Loucy (cell line): ENCODE data around the gene BEND5.

ENCODE experiments used
- H2AFZ ChIP-seq: fragments of 200-600 bp; sonication (generic); 2 replicates; pipeline ENCODE4 v1.6.0; 2016; ENCODE audit warnings: antibody characterized with exemption, mild to moderate bottlenecking, low read length, moderate library complexity
- H3F3A ChIP-seq: fragments of 200-600 bp; 2 replicates; pipeline ENCODE4 v1.6.0; 2016; ENCODE audit warnings: antibody characterized with exemption, low read depth, mild to moderate bottlenecking
- H3K27me3 ChIP-seq: fragments of 200-600 bp; sonication (generic); 2 replicates; pipeline ENCODE4 v1.6.1; 2014; ENCODE audit warnings: low read length, mild to moderate bottlenecking; ENCODE audit not compliant: insufficient read depth, poor library complexity, severe bottlenecking
- H3K36me3 ChIP-seq: fragments of 200-600 bp; sonication (generic); 2 replicates; pipeline ENCODE4 v1.6.1; 2016; ENCODE audit warnings: low read length; ENCODE audit not compliant: insufficient read depth
- H3K4me1 ChIP-seq: fragments of 200-600 bp; sonication (generic); 2 replicates; pipeline ENCODE4 v1.5.1; 2014; ENCODE audit warnings: low read length, mild to moderate bottlenecking; ENCODE audit not compliant: insufficient read depth, poor library complexity, severe bottlenecking
- H3K4me2 ChIP-seq: fragments of 200-600 bp; sonication (generic); 2 replicates; pipeline ENCODE4 v1.6.0; 2014; ENCODE audit warnings: antibody characterized with exemption, low read length, low read depth, mild to moderate bottlenecking; ENCODE audit not compliant: poor library complexity, severe bottlenecking
- H3K4me3 ChIP-seq: fragments of 200-600 bp; sonication (generic); 2 replicates; pipeline ENCODE4 v1.5.1; 2014; ENCODE audit warnings: low read length, mild to moderate bottlenecking, mixed read lengths; ENCODE audit not compliant: poor library complexity, severe bottlenecking
- H3K79me2 ChIP-seq: fragments of 200-600 bp; sonication (generic); 2 replicates; pipeline ENCODE4 v1.6.1; 2014; ENCODE audit warnings: low read length; ENCODE audit not compliant: insufficient read depth
- H3K9ac ChIP-seq: fragments of 200-600 bp; sonication (generic); 2 replicates; pipeline ENCODE4 v1.6.0; 2014; ENCODE audit warnings: mild to moderate bottlenecking, low read depth, low read length, moderate library complexity; ENCODE audit not compliant: poor library complexity, severe bottlenecking
- H3K9me2 ChIP-seq: fragments of 200-600 bp; sonication (generic); replicated peaks from 2 replicates; pipeline ENCODE4 v1.6.1; 2016; ENCODE audit warnings: low read depth, low read length, mixed read lengths
- H3K9me3 ChIP-seq: fragments of 200-600 bp; sonication (generic); 2 replicates; pipeline ENCODE4 v1.6.1; 2014; ENCODE audit warnings: mild to moderate bottlenecking, antibody characterized with exemption, low read length, low read depth; ENCODE audit not compliant: insufficient read depth
- H4K20me1 ChIP-seq: fragments of 200-600 bp; sonication (generic); 2 replicates; pipeline ENCODE4 v1.6.0; 2014; ENCODE audit warnings: antibody characterized with exemption, low read length, mild to moderate bottlenecking; ENCODE audit not compliant: insufficient read depth, poor library complexity, severe bottlenecking
- EZH2phosphoT487 ChIP-seq: fragments of 200-600 bp; IDR thresholded peaks from 2 replicates; pipeline ENCODE4 v1.6.1; 2018; ENCODE audit warnings: antibody characterized with exemption, mild to moderate bottlenecking, moderate library complexity, borderline replicate concordance
- TF ChIP-seq, protein P1 (sequence below): fragments of 200-600 bp; sonication (generic); conservative IDR thresholded peaks from 2 replicates; pipeline ENCODE4 v1.5.1; 2014; ENCODE audit warnings: mild to moderate bottlenecking, antibody characterized with exemption, low read length

Gene BEND5

DNA sequence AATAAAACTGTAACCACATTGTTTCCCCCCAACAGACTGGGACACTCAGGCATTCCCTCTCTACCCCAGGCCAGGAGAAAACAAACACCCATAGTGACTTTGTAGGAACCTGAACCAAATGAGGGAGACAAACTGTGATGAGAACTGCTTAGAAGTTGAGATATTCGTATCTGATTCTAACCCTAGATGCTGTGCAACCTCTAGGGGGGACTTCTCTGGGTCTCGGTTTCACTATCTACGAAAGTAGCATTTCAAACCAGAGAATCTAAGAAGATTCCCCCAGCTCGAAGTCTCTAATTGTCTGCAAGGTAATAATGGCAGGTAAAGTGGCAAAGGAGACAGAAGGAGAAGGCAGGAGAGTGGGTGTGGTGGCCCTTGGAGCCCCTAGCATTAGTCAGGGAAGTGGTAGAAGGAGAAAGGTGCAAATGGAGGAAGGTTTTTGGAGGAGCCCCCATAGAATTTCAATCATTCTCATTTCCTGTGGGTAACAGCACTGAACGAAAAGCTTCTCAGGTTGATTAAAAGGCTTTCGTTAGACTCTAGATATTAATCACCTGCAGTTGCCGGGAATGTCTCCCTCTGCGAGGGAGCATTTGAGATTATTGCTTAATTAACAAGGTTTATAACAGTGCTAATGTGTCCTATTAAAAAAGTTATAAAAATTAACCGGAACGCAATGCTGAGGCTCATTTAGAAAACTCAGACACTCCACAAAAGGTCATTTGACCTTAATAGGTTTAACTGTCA, 46.4 kb downstream of the BEND5 start:
- Histone ChIP-seq H2AFZ (no peak overlapping the region), H3K4me1 (no peaks in the 10 kb centered on the region), H3K9me3 (no peaks in the 10 kb centered on the region), H3K36me3 (peaks cover 89% of the 10 kb centered on the region; the same call in 1 of the 2 replicates), H4K20me1 (peaks cover 3% of the 10 kb centered on the region), H3K4me3 (no peak overlapping the region), H3K27me3 (no peaks in the 10 kb centered on the region), H3K79me2 (no peaks in the 10 kb centered on the region), H3K4me2 (no peak overlapping the region), H3F3A (no peaks in the 10 kb centered on the region), H3K9ac (no peak overlapping the region), H3K9me2 (no peaks in the 10 kb centered on the region)
- TF ChIP-seq EZH2phosphoT487: no peak
- TF ChIP-seq, protein P1, sequence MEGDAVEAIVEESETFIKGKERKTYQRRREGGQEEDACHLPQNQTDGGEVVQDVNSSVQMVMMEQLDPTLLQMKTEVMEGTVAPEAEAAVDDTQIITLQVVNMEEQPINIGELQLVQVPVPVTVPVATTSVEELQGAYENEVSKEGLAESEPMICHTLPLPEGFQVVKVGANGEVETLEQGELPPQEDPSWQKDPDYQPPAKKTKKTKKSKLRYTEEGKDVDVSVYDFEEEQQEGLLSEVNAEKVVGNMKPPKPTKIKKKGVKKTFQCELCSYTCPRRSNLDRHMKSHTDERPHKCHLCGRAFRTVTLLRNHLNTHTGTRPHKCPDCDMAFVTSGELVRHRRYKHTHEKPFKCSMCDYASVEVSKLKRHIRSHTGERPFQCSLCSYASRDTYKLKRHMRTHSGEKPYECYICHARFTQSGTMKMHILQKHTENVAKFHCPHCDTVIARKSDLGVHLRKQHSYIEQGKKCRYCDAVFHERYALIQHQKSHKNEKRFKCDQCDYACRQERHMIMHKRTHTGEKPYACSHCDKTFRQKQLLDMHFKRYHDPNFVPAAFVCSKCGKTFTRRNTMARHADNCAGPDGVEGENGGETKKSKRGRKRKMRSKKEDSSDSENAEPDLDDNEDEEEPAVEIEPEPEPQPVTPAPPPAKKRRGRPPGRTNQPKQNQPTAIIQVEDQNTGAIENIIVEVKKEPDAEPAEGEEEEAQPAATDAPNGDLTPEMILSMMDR: no peak

DNA sequence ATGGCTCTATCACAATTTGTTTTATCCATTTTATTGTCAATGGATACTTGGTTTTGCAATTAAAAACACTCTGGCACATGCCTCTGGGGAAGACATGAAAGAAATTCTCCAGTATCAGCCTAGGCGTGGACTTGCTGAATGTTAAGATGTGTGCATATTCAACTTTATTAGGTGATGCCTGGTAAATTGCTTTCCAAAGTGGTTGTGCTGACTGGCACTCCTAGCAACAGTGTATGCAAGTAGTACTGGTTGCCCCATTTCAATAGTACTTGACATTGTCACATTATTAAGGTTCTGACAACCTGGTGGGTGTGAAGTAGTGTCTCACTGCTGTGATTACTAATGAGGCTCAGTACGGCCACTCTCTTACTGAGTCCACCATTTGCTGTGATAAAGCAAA, 48.1 kb downstream of the BEND5 start:
- Histone ChIP-seq H3K4me2 (no peak overlapping the region), H3K9me3 (no peaks in the 10 kb centered on the region), H3F3A (no peaks in the 10 kb centered on the region), H3K4me3 (no peak overlapping the region), H3K9me2 (no peaks in the 10 kb centered on the region), H3K4me1 (no peaks in the 10 kb centered on the region), H3K36me3 (peaks cover 71% of the 10 kb centered on the region; the same call in 1 of the 2 replicates), H3K9ac (no peak overlapping the region), H2AFZ (no peak overlapping the region), H3K27me3 (no peaks in the 10 kb centered on the region), H4K20me1 (peaks cover 3% of the 10 kb centered on the region), H3K79me2 (no peaks in the 10 kb centered on the region)
- TF ChIP-seq EZH2phosphoT487: no peak
- TF ChIP-seq, protein P1: no peak

DNA sequence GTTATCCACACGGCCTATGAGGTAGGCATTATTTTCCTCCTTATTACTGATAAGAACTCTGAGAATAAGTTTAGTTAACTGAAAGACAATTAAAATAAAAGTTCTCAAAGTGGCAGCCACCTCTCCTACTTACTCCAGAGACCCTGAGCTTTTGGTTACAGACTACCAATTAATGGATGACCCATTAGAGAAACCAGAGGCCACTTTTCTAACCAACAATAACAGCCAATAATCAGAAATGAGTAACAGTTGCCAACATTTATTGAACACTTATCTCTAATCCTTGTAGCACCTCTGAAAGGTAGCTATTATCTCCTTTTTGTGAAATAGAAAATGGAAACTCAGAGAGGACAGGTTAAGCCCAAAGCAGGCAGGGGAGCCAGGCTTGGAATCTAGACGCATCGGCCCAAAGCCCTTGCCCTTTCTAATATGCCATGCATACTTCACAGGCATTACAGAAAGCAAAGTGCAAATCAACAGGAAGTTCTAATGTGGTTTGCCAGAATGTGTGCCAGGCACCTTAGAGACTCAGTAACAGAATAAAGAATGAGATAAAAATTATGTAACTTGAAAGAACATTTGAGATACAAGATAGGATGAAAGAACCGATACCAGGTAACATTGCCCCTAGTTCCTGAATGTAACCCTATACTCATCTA, 50.0 kb downstream of the BEND5 start:
- H3K9me3 ChIP-seq: no peaks in the 10 kb centered on the region
- H3K4me2 ChIP-seq: no peak overlapping the region
- no peaks in the 10 kb centered on the region for H3F3A ChIP-seq
- H3K27me3 ChIP-seq: no peaks in the 10 kb centered on the region
- H3K9ac ChIP-seq: no peak overlapping the region
- peaks cover 52% of the 10 kb centered on the region; the same call in 1 of the 2 replicates for H3K36me3 ChIP-seq
- no peaks in the 10 kb centered on the region for H3K79me2 ChIP-seq
- peaks cover 3% of the 10 kb centered on the region for H4K20me1 ChIP-seq
- H3K4me1 ChIP-seq: no peaks in the 10 kb centered on the region
- no peak overlapping the region for H2AFZ ChIP-seq
- H3K9me2 ChIP-seq: no peaks in the 10 kb centered on the region
- no peak overlapping the region for H3K4me3 ChIP-seq
- TF ChIP-seq, protein P1: no peak
- TF ChIP-seq EZH2phosphoT487: no peak
